Stimulated activated CD8-positive, alpha-beta memory T cell treated with anti-CD3 and anti-CD28 coated beads, Interleukin-2, amount 100 ng/mL, for 48 hours (primary cell): ENCODE results near the gene CUX1.
"Not testable (repeated sequence)": the region's sequence is repeated elsewhere in the genome, so short reads cannot be mapped to it uniquely, and the experiment has no call there.

ENCODE experiments used
- DNase-seq, 2 donors: peaks; one replicate each; pipeline ENCODE4 v3.0.0-alpha.2; 2020; ENCODE audit warnings: low read depth in 2 of 2

CUX1 gene

DNA sequence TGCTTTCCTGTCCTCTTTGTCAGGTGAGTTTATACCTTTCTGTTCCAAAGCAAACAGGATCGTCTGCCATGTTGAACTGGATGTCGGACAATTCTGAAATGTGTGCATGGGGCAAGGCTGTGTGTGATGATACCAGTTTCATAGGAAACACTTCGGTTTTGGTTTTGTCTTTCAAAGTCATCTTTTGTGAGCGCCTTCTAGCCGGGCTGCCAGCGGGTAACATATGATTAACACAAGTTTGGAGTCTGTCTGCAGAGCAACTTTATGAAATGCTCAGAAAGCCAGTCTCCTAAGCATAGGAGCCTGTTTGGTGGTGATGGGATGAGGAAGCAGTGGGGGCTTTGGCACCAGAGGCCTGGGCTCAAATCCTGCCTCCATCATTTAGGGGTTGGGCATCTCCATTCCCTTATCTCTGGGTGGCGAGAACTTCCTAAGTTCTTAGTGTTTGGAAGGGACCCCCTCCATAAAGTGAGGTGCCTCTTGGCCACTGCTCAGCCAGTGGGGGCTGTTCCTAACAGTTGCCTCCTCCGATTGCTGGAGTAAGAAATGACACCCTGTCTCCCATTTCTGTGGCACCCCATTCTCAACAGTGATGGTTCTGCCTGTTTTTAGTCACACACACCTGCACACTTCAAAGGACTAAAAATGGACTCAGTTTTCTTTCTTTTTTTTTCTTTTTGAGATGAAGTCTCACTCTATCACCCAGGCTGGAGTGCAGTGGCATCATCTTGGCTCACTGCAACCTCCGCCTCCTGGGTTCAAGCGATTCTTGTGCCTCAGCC, 36.8 kb downstream of the CUX1 start:
- no peak for DNase-seq

DNA sequence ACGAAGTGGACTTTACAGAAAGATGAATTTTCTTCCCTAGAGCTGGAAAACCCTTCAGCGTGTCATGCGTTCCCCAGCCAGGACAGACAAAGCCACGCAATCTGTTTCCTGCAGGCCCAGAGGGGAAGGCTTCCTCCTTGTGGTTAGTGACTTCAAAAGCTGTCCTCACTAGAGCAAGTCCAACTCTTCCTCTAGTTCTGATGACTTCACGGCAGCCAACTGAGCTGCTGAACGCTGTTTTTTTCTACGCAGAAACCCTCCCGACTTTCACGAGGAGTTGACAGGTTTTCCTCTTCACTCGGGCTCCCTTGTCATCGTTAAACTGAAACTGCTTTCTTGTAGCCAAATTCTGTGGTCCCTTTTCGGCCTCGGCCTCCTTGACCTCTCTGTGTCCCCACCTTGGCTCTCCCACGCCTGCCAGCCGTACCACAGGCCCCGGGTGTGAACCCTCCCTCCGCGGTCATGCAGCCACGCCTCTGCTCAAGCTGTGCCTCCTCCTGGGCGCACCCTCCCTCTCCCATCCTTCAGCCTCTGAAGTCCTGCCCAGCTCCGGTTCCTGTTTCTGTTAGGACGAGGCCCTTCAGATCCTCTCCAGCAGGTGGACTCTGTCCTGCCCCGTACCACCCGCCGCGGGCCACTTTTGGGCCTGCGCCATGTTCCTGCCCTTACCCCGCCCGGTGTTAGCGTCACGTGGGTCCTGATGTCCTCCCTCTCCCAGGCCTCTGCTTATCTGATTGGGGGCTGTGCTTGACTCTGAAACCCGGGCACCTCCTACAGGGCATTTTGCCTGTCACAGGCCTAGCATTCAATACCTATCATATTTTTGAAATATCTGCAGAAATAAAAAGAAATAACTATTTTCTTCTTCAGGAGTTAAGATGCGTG, 39.3 kb downstream of the CUX1 start:
- peak; percentile 69 for DNase-seq

DNA sequence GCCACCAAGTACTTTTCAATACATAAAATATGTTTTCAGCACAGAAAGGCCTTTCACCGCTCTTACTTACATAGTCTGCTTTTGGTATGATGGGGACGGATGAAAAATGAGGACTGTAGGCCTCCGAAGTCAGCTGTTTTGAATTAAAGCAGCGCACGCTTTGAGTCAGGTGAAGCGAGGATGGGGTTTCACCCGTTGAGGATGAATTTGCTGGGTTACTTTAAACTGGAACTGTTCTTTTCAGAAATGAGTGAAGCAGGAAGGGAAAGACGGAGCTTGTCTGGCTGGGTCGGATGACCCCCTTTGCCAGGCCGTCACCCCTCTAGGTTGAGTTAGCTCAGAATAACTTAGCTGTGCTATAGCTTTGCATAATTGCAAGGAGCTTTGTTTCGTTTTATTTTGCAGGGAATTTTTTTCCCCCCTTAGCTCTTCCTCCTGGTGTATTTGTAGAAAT, 40.0 kb downstream of the CUX1 start:
- DNase-seq = no peak

DNA sequence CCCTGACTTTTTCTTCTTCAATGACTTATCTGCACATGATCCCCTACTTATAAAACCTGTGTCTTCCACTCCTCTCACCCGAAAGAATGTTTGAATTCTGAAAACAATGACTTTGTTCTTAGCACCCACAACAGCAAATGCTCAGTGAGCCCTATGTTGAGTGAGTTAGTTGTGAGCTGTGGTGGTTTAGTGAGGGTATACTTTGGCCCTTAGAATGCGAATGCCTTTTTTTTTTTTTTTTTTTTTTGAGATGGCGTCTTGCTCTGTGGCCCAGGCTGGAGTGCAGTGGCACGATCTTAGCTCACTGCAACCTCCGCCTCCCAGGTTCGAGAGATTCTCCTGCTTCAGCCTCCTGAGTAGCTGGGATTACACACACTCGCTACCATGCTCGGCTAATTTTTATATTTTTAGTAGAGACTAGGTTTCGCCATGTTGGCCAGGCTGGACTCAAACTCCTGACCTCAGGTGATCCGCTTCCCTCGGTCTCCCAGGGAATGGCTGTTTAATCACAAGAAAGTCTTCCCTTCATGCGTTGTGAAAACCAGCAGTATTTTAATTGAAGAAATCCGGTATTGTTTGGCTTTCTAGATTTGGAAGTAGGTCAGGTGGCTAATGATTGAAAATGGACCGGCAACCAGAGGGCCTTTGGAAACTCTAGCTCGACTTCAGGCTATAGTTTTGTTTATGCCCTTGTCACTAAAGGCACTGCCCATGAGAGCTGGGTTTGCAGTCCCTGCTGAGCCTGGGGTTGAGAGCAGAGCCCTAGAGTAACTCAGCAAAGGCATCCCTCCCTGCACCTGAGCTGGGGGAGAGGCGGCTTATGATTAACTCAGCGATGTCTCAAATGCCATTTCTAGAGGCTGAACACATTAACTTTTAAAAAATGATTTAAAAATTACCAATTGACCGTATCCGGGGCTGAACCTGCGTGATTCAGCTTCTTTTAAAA, 41.3 kb downstream of the CUX1 start:
- no peak for DNase-seq

DNA sequence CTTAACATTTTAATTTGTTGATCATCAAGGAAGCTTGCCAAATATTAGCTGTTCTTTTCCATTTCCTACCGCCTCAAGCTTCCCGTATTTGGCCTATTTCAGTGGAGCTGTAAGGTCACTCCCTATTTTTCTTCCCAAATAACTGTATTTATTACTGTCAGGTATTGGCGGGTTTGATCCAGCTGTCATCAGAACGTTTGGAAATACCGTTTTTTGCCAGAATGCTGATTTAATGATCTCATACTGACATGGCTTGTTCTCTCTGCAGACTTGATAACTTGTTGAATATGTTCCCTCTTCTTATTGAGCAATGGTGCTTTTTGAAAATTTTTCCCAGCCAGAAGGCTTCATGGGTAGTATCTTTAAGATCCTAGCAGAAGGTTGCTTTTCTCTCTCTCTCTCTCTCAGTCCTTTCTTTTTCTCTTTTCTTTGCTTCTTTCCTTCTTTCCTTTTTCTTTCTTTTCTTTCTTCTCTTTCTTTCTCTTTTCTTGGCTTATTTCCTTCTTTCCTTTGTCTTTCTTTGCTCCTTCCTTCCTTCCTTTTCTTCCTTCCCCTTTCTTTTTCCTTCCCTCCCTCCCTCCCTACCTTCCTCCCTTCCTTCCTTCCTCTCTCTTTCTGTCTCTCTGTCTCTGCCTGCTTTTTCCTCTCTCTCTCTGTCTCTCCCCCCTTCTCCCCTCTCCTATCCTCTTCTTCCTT, 42.1 kb downstream of the CUX1 start:
- DNase-seq = no peak

DNA sequence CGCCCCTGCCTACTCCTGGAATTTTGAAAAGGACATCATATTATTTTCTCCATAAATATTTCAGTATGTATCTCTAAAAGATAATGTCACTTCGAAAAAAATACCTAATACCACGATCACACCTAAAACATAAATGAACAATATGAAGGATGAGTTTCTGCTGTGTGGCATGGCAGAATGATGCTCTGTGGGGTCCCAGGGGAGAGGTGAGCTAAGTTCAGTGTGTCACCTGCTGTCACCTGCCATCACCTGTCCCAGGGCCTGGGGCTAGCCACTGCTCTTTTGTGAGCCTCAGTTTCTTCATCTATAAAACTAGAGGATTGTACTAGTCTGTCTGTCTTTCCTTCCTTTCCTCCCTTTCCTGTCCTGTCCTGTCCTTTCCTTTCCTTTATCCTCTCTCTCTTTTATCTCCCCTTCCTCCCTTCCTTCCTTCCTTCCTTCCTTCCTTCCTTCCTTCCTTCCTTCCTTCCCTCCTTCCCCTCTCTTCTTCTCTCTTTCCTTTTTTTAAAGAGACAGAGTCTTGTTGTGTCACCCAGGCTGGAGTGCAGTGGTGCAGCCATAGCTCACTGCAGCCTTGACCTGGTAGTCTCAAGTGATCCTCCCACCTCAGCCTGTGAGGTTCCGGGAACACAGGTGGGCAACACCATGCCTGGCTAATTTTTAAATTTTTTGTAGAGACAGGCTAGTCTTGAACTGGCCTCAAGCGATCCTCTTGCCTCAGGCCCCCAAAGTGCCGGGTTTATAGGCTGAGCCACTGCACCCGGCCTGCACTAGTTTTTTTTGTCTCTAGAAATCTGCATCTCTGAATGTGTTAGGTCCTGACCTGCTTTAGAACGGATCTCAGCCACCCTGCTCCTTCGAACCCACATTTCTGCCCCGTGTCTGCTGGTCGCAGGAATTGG, 43.1 kb downstream of the CUX1 start:
- DNase-seq = no peak

DNA sequence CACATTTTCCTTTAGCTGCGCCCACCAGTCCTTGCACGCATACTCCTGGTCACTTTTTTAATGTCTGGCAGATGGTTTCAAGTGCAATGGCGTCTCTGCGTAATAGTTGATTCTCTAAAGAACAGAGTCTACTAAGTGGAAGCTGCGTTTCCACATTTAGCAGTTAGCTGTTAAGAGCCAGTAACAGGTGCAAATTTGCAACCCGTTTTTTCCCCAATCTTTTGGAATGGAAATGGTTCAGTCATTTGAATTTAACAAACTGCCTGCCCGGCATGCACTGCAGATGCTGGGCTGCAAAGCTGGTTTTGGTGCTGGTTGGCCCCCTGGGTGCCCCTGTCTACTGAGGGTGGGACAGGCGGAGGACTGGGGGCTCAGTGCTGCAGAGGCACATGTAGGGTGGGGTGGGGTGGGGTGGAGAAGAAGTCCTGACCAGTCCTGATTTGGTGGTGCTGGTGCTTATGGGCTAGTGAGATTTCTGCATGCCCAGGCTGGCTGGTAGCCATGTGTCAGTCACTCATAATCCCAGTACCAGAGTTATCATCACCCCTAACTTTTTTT, 43.9 kb downstream of the CUX1 start:
- no peak for DNase-seq

DNA sequence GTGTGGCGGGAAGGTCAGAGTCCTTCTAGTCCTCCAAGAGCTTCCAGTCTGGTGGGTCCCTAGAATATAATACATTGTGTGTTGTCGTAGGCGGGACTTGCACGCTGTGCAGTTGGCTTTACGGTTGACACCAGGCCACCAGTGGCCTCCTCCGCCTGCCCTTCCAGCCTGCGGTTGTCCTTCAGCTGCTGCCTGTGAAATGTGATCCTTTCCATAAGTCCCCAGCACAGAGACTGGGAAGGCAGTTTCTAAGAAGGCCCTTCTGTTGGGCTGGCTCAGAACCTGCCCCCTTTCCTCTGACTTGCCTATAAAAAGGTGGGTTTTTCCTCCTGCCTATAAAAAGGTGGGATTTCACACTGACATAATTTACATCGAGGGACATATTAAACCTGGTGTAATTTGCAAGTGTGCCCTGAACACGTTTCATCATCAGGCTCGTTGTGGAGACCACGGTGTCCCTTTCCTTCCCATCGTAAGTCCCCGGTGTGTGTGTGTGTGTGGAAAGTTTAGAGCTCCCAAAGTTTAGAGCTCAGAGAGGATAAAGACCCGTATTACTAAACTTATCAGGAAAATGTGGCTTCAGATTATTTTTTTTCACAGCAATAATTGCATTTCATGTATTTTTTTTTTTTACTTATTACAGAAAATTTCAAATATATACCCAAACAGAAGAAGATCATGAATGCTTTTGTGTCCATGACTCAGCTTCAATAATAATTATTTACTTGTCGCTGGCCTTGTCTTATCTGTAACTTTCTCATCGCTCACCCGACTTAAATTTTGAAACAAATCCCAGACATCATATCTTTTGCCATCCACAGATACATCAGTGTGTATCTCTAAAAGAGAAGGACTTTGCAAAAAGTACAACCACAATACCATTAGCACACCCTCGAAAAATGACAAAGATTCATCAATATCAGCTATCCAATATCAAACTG, 45.1 kb downstream of the CUX1 start:
- DNase-seq = no peak

DNA sequence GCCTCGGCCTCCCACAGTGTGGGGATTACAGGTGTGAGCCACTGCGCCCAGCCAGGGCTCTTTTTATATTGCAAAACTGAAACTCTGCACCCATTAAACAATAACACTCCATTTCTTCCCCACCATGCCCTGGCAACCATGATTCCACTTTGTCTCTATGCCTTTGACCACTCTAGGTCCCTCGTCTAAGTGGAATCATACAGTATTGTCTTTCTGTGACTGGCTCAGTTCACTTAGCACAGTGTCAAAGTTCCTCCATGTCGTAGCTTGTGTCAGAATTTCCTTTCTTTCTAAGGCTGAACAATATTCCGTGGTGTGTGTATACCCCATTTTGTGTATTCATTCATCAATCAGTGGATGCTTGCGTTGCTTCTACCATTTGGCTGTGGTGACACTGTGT, 46.2 kb downstream of the CUX1 start:
- no peak for DNase-seq

DNA sequence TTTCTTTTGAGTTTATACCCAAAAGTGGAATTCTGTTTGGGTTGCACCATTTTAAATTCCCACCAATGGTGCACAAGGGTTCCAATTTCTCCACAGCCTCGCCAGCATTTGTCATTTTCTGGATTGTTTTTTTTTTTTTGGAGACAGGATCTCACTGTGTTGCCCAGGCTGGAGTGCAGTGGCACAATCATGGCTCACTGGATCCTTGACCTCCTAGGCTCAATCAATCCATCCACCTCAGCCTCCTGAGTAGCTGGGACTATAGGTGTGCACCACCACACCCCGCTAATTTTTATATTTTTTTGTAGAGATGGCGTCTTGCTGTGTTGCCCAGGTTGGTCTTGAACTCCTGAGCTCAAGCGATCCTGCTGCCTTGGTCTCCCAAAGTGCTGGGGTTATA, 46.6 kb downstream of the CUX1 start:
- DNase-seq = no peak

DNA sequence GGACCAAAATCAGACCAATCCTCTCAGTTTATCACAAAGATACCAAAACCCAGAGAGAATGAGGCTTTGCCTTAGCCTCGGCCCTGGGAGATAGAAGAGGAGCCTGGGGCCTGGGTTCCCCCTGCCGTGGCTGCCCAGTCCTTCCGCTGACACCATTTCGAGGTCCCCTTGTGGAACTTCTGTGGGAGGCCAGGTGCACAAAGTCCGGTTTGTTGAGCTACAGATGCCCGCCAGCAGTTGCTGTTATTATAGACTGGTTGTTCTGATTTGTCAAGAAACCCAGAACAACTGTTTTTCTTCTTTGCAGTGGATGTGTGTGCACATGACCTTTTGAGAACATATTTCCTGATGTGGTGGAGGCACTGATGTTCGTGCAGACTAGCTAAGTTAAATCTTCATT, 47.6 kb downstream of the CUX1 start:
- no peak for DNase-seq

DNA sequence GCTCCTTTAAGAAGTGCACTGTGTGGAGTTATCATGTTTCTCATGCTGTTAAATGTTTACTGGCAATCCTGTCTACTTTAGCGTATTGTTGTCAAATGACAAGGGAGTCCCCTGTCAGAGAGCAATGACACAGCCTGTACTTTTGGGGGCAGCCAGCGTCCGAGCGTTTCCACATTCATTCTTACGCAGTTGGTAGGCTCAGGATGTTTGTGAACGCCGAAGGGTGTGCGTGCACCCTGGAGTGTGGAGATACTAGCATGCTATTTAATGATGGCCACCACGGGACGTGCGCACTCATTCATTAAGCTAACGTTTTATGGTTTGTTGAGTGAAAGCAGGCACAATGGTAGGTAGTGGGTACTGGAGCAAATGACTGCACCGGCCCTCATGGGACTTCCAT, 48.0 kb downstream of the CUX1 start:
- DNase-seq = no peak

DNA sequence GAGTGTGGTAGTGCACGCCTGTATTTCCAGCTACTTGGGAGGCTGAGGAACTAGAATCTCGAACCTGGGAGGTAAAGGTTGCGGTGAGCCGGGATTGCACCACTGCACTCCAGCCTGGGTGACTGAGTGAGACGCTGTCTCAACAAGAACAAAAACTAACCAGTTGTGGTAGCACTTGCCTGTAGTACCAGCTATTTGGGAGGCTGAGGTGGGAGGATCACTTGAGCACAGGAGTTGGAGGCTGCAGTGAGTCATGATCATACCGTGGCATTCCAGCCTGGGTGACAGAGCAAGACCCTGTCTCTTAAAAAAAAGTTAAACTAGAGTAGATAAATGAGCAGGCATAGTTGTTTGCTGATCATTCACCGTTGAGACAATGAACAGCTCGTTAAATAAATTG, 48.9 kb downstream of the CUX1 start:
- no peak for DNase-seq

DNA sequence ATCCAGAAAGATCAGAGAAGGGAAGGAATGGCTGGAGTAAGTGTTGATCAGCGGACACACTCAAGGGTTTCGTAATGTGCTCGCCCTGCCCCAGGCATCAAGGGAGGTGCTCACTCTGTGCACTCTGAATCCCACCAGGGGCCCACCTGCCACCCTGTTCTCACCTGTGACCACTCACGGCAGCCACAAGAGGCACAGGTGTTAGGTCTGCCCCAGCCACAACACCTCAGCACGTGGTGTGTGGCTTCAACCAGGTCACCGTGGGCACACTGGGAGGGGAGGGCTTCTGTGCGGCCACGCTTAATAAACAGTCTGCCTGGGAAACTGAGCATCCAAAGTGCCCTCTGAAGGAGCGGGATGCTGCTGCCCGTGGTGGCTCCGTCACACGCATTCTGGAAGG, 49.8 kb downstream of the CUX1 start:
- no peak for DNase-seq

DNA sequence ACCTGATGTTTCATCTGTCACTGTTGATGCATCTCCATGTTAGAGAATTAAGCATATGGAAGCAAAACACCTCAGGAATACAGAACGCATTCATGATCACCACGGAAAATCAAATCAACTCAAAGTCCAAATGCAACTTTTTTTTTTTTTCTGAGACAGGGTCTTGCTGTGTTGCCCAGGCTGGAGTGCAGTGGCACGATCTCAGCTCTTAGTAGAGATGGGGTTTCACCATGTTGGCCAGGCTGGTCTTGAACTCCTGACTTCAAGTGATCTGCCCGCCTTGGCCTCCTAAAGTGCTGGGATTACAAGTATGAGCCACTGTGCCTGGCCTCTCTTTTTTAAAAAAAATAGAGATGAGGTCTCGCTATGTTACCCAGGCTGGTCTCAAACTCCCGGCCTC, 50.3 kb downstream of the CUX1 start:
- not testable (repeated sequence) for DNase-seq

DNA sequence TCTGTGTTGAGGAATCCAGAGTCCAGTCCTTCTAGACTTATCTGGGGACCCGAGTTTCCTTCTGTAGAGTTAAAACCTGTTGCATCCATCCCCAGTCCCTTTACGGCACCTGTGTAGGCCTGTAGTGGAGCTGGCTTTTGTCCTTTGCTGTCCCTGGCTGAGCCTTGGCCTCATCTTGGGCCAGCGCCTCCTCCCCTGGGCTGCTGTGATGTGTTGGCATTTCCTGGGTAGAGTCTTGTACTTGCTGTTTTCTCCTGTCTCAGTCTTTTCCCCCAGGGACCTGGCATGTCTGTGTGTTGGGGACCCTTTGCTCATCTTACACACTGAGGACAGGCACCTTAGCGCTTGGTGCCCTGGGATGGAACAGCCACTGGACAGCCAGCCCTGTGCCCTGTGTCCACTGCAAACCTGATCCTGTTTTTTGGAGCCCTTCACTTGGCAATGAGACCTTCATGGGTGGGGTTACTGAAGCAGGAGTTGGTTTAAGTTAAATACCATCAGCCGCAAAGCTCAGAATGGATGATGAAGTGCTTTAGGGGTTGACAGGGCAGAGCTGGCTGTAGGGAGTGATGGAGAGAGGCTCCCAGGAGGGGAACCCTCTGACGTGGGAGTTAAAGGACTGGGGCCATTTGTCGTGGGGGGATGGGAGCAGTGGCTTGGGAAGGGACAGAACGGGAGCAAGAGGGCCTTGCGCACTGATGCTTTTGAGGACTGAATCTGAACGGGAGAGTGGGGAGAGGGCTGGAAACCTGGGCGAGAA, 50.9 kb downstream of the CUX1 start:
- DNase-seq = no peak

DNA sequence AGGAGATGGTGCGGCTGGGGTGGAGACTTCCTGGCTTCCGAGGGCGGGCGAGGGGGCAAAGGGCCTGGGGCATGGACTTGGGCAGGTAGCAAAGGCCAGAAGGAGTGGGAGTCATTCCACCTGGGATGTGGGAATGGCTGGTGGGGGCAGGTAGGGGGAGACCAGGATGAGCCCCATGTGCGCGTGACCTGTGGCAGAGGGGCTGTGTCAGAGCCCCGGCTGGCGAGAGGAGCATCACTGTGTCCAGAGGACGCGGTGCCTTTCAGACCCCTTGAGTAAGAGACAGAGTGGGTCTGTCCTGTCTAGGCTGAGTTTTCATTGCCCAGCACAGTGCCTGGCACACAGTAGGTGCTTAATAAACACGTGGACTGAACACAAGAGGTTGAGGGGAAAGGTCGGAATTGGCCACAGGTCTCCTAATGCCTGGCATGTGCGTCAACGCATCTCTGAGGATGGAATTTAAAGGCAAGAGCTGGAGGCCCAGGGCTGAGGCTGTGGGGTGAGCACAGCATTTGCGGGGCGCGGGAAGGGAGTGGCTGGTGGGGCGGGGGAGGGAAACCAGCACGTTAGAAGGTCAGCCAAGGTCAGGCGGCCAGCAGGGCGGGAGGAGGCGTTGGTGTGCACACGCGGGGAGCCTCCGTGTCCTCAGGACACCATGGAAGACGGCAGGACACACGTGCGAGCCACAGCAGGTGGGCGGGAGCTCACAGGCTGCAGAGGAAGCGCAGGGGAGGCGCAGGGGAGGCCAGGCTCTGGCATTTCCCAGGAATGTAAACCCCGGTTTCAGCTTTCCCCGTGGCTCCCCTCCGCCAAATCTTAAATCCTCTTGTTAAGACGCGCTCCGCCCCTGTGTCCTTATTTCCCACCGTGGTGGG, 51.8 kb downstream of the CUX1 start:
- DNase-seq = no peak
